Right lobe of liver (tissue), 6 donors: ENCODE results near the gene RSRC1. TPM values are rescaled to one million over a fixed set of nuclear protein-coding genes. Genes with fewer than 3 reads are reported as not detected.

Experiments
- ATAC-seq, 4 donors: fragments of 200-7000 bp; cut with Tn5 transposase; one replicate each; pipeline ENCODE4 v1.9.1; 2020; ENCODE audit warnings: mild to moderate bottlenecking in 4 of 4, moderate library complexity in 4 of 4
- DNase-seq, 3 donors: peaks; one replicate each; pipeline ENCODE4 v3.0.0-alpha.2; 2020
- H3K27ac ChIP-seq, 3 donors: fragments of 200-600 bp; one replicate each; pipeline ENCODE4 v1.8.0; 2022
- H3K27me3 ChIP-seq, 2 donors: fragments of 200-600 bp; one replicate each; pipeline ENCODE4 v1.8.0; 2022
- H3K36me3 ChIP-seq, 4 donors: fragments of 200-600 bp; sonication (generic) in 1 of 4; one replicate each; pipeline versions ENCODE4 v1.5.1 to v1.8.0; 2017 to 2022; ENCODE audit warnings: control low read depth in 1 of 4
- H3K4me1 ChIP-seq, 4 donors: fragments of 200-600 bp; sonication (generic) in 1 of 4; one replicate each; pipeline versions ENCODE4 v1.5.1 to v1.8.0; 2017 to 2022; ENCODE audit warnings: control low read depth in 1 of 4
- H3K4me3 ChIP-seq, 3 donors: fragments of 200-600 bp; one replicate each; pipeline ENCODE4 v1.8.0; 2022
- H3K9me3 ChIP-seq, 4 donors: fragments of 200-600 bp; sonication (generic) in 1 of 4; one replicate each; pipeline versions ENCODE4 v1.5.1 to v1.8.0; 2017 to 2022; ENCODE audit warnings: control low read depth in 1 of 4
- POLR2A ChIP-seq: fragments of 450-650 bp; IDR thresholded peaks from one replicate; pipeline ENCODE4 v1.6.1; 2017; ENCODE audit warnings: antibody characterized with exemption, mild to moderate bottlenecking
- WGBS: methylation state at CpG from one replicate; pipeline ENCODE4 v1.1.6; 2018; ENCODE audit warnings: low coverage, low lambda C conversion rate; ENCODE audit not compliant: insufficient coverage; ENCODE audit errors: missing lambda C conversion rate; 5-methylcytosine and 5-hydroxymethylcytosine counted together
- intact Hi-C, 2 donors: fragments of 100-400 bp; cut with DNase I; formaldehyde crosslinking; loops; one replicate each; pipeline versions ENCODE4 v1.11.2 to v1.14.1; 2022
- total RNA-seq, 6 experiments: library from RNA; depleted of rRNA in 2 of 6; stranded (reverse); fragments of >200 nt in 2 of 6; fragmentation: NEBNext Ultra II Directional in 3 of 6; extraction: Animal tissue kit (Norgen Biotek cat#: 25700) in 3 of 6; gene quantifications; one replicate each; pipeline versions ENCODE4 v1.1.0 to v1.2.4, GENCODE V29; 2016 to 2023
- TF ChIP-seq, protein P1 (sequence below), 4 donors: fragments of 200-600 bp in 3 of 4; fragments of 450-650 bp in 1 of 4; IDR thresholded peaks; one replicate each; pipeline versions ENCODE4 v1.5.1 to v1.8.0; 2016 to 2022; ENCODE audit warnings: antibody characterized with exemption in 4 of 4, mild to moderate bottlenecking in 2 of 4
- donor health status: DM: no; HTN: yes; CAD: no.
- donor health status: DM: no; HTN: no; CAD: no.
- donor health status: DM: no; HTN: no; CAD: no.
- donor health status: DM: no; HTN: yes; CAD: no.
- donor health status: DM: no; HTN: yes; CAD: no.

RSRC1 gene
- total RNA-seq, 6 experiments from 2014 or later = 10.8 to 22.1 (median 11.7) TPM

- no peak for DNase-seq
- ATAC-seq = no peak
- TF ChIP-seq POLR2A = no peak
- TF ChIP-seq, protein P1, sequence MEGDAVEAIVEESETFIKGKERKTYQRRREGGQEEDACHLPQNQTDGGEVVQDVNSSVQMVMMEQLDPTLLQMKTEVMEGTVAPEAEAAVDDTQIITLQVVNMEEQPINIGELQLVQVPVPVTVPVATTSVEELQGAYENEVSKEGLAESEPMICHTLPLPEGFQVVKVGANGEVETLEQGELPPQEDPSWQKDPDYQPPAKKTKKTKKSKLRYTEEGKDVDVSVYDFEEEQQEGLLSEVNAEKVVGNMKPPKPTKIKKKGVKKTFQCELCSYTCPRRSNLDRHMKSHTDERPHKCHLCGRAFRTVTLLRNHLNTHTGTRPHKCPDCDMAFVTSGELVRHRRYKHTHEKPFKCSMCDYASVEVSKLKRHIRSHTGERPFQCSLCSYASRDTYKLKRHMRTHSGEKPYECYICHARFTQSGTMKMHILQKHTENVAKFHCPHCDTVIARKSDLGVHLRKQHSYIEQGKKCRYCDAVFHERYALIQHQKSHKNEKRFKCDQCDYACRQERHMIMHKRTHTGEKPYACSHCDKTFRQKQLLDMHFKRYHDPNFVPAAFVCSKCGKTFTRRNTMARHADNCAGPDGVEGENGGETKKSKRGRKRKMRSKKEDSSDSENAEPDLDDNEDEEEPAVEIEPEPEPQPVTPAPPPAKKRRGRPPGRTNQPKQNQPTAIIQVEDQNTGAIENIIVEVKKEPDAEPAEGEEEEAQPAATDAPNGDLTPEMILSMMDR (IDR thresholded peaks at IDR 0.05) = no peak
These were observed 51.1 kb downstream of the RSRC1 start for GRCh38 chr3:158160958-158161357.

DNA sequence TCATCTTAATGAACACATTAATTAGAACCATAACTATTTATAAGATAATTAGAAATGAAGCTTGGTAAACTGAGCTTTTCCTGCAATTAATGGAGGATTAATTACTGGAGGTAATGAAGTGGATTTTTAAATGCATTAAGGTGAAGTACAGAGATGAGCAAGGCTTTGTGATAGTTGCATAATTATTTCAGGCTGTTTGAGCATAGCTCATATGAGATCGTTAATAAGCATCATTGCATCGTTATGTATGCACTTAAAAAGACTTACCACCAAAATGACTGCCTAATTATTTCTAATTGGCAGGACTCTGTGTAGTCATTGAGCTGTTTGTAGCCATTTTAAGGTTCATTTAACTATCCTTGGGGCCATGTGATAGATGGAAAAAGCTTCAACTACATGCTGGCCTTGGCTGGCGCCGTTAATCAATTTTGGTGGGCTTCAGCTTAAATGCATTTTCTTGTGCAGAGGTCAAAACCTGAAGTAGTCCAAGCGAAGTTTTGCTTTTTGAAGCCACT is 55.3 kb downstream of the RSRC1 start:
- Histone ChIP-seq H3K4me1 (no peaks in the 10 kb centered on the region), H3K36me3 (no peaks in the 10 kb centered on the region), H3K9me3 (no peaks in the 10 kb centered on the region), H3K4me3 (no peak overlapping the region), H3K27me3 (no peaks in the 10 kb centered on the region), H3K27ac (no peak overlapping the region)
- intact Hi-C loops = no loop called here
- WGBS = 95% methylated on average over 5 of the region's 5 CpGs
- DNase-seq = no peak
- no peak for TF ChIP-seq POLR2A
- TF ChIP-seq, protein P1 (IDR thresholded peaks at IDR 0.05) = no peak
- no peak for ATAC-seq

More at GRCh38 chr3:158160958-158161357, 51.1 kb downstream of the RSRC1 start:
- Histone ChIP-seq H3K4me1 (no peaks in the 10 kb centered on the region), H3K4me3 (no peak overlapping the region), H3K9me3 (no peaks in the 10 kb centered on the region), H3K36me3 (no peaks in the 10 kb centered on the region), H3K27ac (no peak overlapping the region), H3K27me3 (no peaks in the 10 kb centered on the region)
- intact Hi-C loops = no loop called here

DNA sequence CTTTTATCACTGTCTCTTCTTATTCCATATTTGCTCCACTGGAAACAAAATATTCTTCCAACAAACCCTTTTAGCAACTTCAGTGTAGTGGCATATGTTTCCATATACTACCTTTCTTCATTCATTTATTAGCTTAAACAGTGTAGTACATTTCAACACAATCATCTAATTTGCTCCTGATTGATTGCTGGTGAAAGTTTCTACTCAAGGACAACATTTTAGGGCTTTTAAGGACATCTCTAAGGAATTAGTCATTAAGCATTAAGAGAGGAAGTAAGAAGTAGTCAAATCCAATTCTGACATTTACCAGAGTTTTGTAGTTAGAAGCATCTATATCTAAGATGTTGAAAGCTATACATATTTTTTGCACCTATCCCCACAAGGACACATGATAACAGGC is 55.8 kb downstream of the RSRC1 start:
- Histone ChIP-seq H3K9me3 (no peaks in the 10 kb centered on the region), H3K36me3 (no peaks in the 10 kb centered on the region), H3K27me3 (no peaks in the 10 kb centered on the region), H3K4me3 (no peak overlapping the region), H3K27ac (no peak overlapping the region), H3K4me1 (no peaks in the 10 kb centered on the region)
- ATAC-seq (no peak), DNase-seq (no peak)
- TF ChIP-seq, protein P1 (IDR thresholded peaks at IDR 0.05) = no peak
- no peak for TF ChIP-seq POLR2A
- intact Hi-C loops = no loop called here

DNA sequence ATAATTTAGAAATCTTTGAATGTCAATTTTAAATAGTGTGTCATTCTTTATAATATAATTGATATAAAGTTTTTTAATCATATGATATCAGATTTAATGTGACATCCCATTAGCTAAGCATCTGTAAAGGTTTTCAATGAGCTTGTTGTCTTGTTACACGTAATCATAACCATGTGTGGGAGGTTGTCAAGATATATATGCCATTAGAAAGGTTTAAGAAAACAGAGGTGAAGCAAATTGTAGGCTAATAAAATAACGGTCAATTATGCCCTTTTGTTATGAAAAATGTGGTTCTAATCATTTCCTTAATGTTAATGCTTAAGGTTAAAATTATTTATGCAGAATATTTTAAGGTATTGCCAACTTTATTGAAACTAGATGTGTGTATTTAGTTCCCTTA is 56.3 kb downstream of the RSRC1 start:
- Histone ChIP-seq H3K36me3 (no peaks in the 10 kb centered on the region), H3K4me1 (no peaks in the 10 kb centered on the region), H3K27me3 (no peaks in the 10 kb centered on the region), H3K27ac (no peak overlapping the region), H3K4me3 (no peak overlapping the region), H3K9me3 (no peaks in the 10 kb centered on the region)
- no peak for ATAC-seq
- intact Hi-C loops = no loop called here
- WGBS = 93% methylated on average over 2 of the region's 2 CpGs
- TF ChIP-seq, protein P1 (IDR thresholded peaks at IDR 0.05) = no peak
- no peak for TF ChIP-seq POLR2A
- no peak for DNase-seq
